Measurements from ENCODE around the gene BANF1. TPM values are rescaled to one million over a fixed set of nuclear protein-coding genes. Genes with fewer than 3 reads are reported as not detected.
"Not testable (repeated sequence)": the region's sequence is repeated elsewhere in the genome, so short reads cannot be mapped to it uniquely, and the experiment has no call there.

BANF1 gene
- total and polyA plus RNA-seq, 4 experiments from 2014 or later: 90.8 to 163 (median 126) TPM

GRCh38 chr11:66004186-66004585 lies 1.9 kb downstream of the BANF1 start:
- ChIA-PET POLR2A (ENCODE audit: partially characterized antibody) (interaction anchor here (1.2 kb wide), 1 partner anchor 86 kb away, joined by 3 read pairs; the partner anchor contains the start of gene C11orf68), CTCF (ENCODE audit: partially characterized antibody) (interaction anchor here (2.4 kb wide), 1 partner anchor 144 kb away, joined by 11 read pairs; the partner anchor contains the start of gene MUS81)
- H3K27ac Mint-ChIP-seq: peak overlapping the region in 2 of 7 donors; percentile 46 to 68

GRCh38 chr11:66006134-66006890 lies 4.0 kb downstream of the BANF1 start:
- peaks cover under 1% of the 10 kb centered on the region for H3K27me3 ChIP-seq (ENCODE audit: insufficient read depth, low read length)
- DNase-seq: no peak
- no peak overlapping the region for H3K27ac ChIP-seq (ENCODE audit: low read depth, low read length)
- H3K4me1 ChIP-seq (ENCODE audit: insufficient read depth, low read length): peaks cover 11% of the 10 kb centered on the region
- no peaks in the 10 kb centered on the region for H3K9me3 ChIP-seq (ENCODE audit: control insufficient read depth in 1 of 2, low read length in 2 of 2)
- peaks cover 0 to 25% of the 10 kb centered on the region in 2 donors for H3K36me3 Mint-ChIP-seq
- peak overlapping the region in 2 of 8 donors; percentile 35 to 58 for H3K4me3 Mint-ChIP-seq
- peaks cover 6 to 32% (median 18%) of the 10 kb centered on the region in 4 donors for H3K4me1 Mint-ChIP-seq
- H3K27ac Mint-ChIP-seq: peak overlapping the region in 1 of 7 donors; percentile 46
- POLR2A ChIA-PET (ENCODE audit: partially characterized antibody): no interaction called here
- peaks cover 4 to 5% of the 10 kb centered on the region in 2 donors for H3K27me3 Mint-ChIP-seq
- intact Hi-C loops (cut with micrococcal nuclease): no loop called here
- CTCF ChIA-PET (ENCODE audit: partially characterized antibody): no interaction called here
- H3K36me3 ChIP-seq (ENCODE audit: insufficient read depth, low read length): peaks cover 10% of the 10 kb centered on the region
- no peak overlapping the region for H3K4me3 ChIP-seq (ENCODE audit: low read length in 2 of 2)
- H3K9me3 Mint-ChIP-seq: no peaks in the 10 kb centered on the region

More at GRCh38 chr11:66004186-66004585, 1.9 kb downstream of the BANF1 start:
- Histone ChIP-seq H3K4me1 (ENCODE audit: insufficient read depth, low read length) (peaks cover 26% of the 10 kb centered on the region), H3K27me3 (ENCODE audit: insufficient read depth, low read length) (no peaks in the 10 kb centered on the region), H3K27ac (ENCODE audit: low read depth, low read length) (no peak overlapping the region), H3K4me3 (ENCODE audit: low read length in 2 of 2) (no peak overlapping the region), H3K36me3 (ENCODE audit: insufficient read depth, low read length) (peaks cover 23% of the 10 kb centered on the region), H3K9me3 (ENCODE audit: control insufficient read depth in 1 of 2, low read length in 2 of 2) (no peaks in the 10 kb centered on the region)
- no peak for DNase-seq
- H3K27me3 Mint-ChIP-seq: no peaks in the 10 kb centered on the region
- peaks cover 10 to 41% (median 28%) of the 10 kb centered on the region in 4 donors for H3K4me1 Mint-ChIP-seq
- H3K9me3 Mint-ChIP-seq: no peaks in the 10 kb centered on the region
- peak overlapping the region in 7 of 8 donors; percentile 20 to 49 (median 35) for H3K4me3 Mint-ChIP-seq
- intact Hi-C loops (cut with micrococcal nuclease): no loop called here
- peaks cover 2 to 40% of the 10 kb centered on the region in 2 donors for H3K36me3 Mint-ChIP-seq

- Histone ChIP-seq H3K27me3 (ENCODE audit: insufficient read depth, low read length) (peaks cover 5% of the 10 kb centered on the region), H3K27ac (ENCODE audit: low read depth, low read length) (no peak overlapping the region), H3K4me1 (ENCODE audit: insufficient read depth, low read length) (peaks cover 9% of the 10 kb centered on the region), H3K36me3 (ENCODE audit: insufficient read depth, low read length) (peaks cover 10% of the 10 kb centered on the region), H3K9me3 (ENCODE audit: control insufficient read depth in 1 of 2, low read length in 2 of 2) (no peaks in the 10 kb centered on the region), H3K4me3 (ENCODE audit: low read length in 2 of 2) (no peak overlapping the region)
- H3K4me3 Mint-ChIP-seq: peak overlapping the region in 1 of 8 donors; percentile 20
- intact Hi-C loops (cut with micrococcal nuclease): no loop called here
- peaks cover 0 to 20% of the 10 kb centered on the region in 2 donors for H3K36me3 Mint-ChIP-seq
- H3K9me3 Mint-ChIP-seq: no peaks in the 10 kb centered on the region
- no peak overlapping the region for H3K27ac Mint-ChIP-seq
- peaks cover 4 to 5% of the 10 kb centered on the region in 2 donors for H3K27me3 Mint-ChIP-seq
- H3K4me1 Mint-ChIP-seq: peaks cover 4 to 27% (median 15%) of the 10 kb centered on the region in 4 donors
- no peak for DNase-seq
- ChIA-PET POLR2A (ENCODE audit: partially characterized antibody) (no interaction called here), CTCF (ENCODE audit: partially characterized antibody) (no interaction called here)
Measured at GRCh38 chr11:66006891-66007176, 4.5 kb downstream of the BANF1 start.

- Histone ChIP-seq H3K9me3 (ENCODE audit: control insufficient read depth in 1 of 2, low read length in 2 of 2) (no peaks in the 10 kb centered on the region), H3K4me3 (ENCODE audit: low read length in 2 of 2) (no peak overlapping the region), H3K4me1 (ENCODE audit: insufficient read depth, low read length) (peaks cover 9% of the 10 kb centered on the region), H3K27me3 (ENCODE audit: insufficient read depth, low read length) (peaks cover 5% of the 10 kb centered on the region), H3K36me3 (ENCODE audit: insufficient read depth, low read length) (peaks cover 10% of the 10 kb centered on the region), H3K27ac (ENCODE audit: low read depth, low read length) (no peak overlapping the region)
- peaks cover 0 to 16% of the 10 kb centered on the region in 2 donors for H3K36me3 Mint-ChIP-seq
- no peaks in the 10 kb centered on the region for H3K9me3 Mint-ChIP-seq
- peaks cover 4 to 5% of the 10 kb centered on the region in 2 donors for H3K27me3 Mint-ChIP-seq
- peaks cover 4 to 23% (median 13%) of the 10 kb centered on the region in 4 donors for H3K4me1 Mint-ChIP-seq
- POLR2A ChIA-PET (ENCODE audit: partially characterized antibody): no interaction called here
- intact Hi-C loops (cut with micrococcal nuclease): no loop called here
- no peak overlapping the region for H3K27ac Mint-ChIP-seq
- no peak for DNase-seq
- no peak overlapping the region for H3K4me3 Mint-ChIP-seq
- CTCF ChIA-PET (ENCODE audit: partially characterized antibody): interaction anchor here (2.7 kb wide), 1 partner anchor 38 kb away, joined by 10 read pairs; no protein-coding TSS in a partner anchor
Measured at GRCh38 chr11:66007201-66007634, 4.9 kb downstream of the BANF1 start.

GRCh38 chr11:66008095-66008467 lies 5.8 kb downstream of the BANF1 start:
- Mint-ChIP-seq H3K27me3 (peaks cover 5 to 7% of the 10 kb centered on the region in 2 donors), H3K36me3 (peaks cover 0 to 9% of the 10 kb centered on the region in 2 donors), H3K4me3 (no peak overlapping the region), H3K9me3 (no peaks in the 10 kb centered on the region), H3K27ac (no peak overlapping the region), H3K4me1 (peaks cover 1 to 14% (median 9%) of the 10 kb centered on the region in 4 donors)
- H3K4me1 ChIP-seq (ENCODE audit: insufficient read depth, low read length): peaks cover 5% of the 10 kb centered on the region
- H3K36me3 ChIP-seq (ENCODE audit: insufficient read depth, low read length): peaks cover 10% of the 10 kb centered on the region
- H3K27ac ChIP-seq (ENCODE audit: low read depth, low read length): no peak overlapping the region
- CTCF ChIA-PET (ENCODE audit: partially characterized antibody): interaction anchor here (1.0 to 2.7 kb wide), 3 partner anchors 37 to 124 kb away, joined by 3 to 10 read pairs (median 4); no protein-coding TSS in a partner anchor
- POLR2A ChIA-PET (ENCODE audit: partially characterized antibody): no interaction called here
- no peak overlapping the region for H3K4me3 ChIP-seq (ENCODE audit: low read length in 2 of 2)
- no peaks in the 10 kb centered on the region for H3K9me3 ChIP-seq (ENCODE audit: control insufficient read depth in 1 of 2, low read length in 2 of 2)
- DNase-seq: no peak
- intact Hi-C loops (cut with micrococcal nuclease): no loop called here
- H3K27me3 ChIP-seq (ENCODE audit: insufficient read depth, low read length): peaks cover 10% of the 10 kb centered on the region

- peaks cover 10% of the 10 kb centered on the region for H3K36me3 ChIP-seq (ENCODE audit: insufficient read depth, low read length)
- no peak overlapping the region for H3K4me3 ChIP-seq (ENCODE audit: low read length in 2 of 2)
- no peak overlapping the region for H3K27ac ChIP-seq (ENCODE audit: low read depth, low read length)
- intact Hi-C loops (cut with micrococcal nuclease): no loop called here
- Mint-ChIP-seq H3K27ac (no peak overlapping the region), H3K4me1 (peaks cover 1 to 10% (median 5%) of the 10 kb centered on the region in 4 donors), H3K9me3 (no peaks in the 10 kb centered on the region), H3K36me3 (peaks cover 0 to 6% of the 10 kb centered on the region in 2 donors), H3K4me3 (no peak overlapping the region), H3K27me3 (peaks cover 7 to 10% of the 10 kb centered on the region in 2 donors)
- H3K27me3 ChIP-seq (ENCODE audit: insufficient read depth, low read length): peaks cover 13% of the 10 kb centered on the region
- CTCF ChIA-PET (ENCODE audit: partially characterized antibody): interaction anchor here (1.0 to 2.7 kb wide), 3 partner anchors 36 to 124 kb away, joined by 3 to 10 read pairs (median 4); no protein-coding TSS in a partner anchor
- no peak for DNase-seq
- no peaks in the 10 kb centered on the region for H3K9me3 ChIP-seq (ENCODE audit: control insufficient read depth in 1 of 2, low read length in 2 of 2)
- H3K4me1 ChIP-seq (ENCODE audit: insufficient read depth, low read length): peaks cover under 1% of the 10 kb centered on the region
- POLR2A ChIA-PET (ENCODE audit: partially characterized antibody): no interaction called here
Measured at GRCh38 chr11:66008468-66009101, 6.3 kb downstream of the BANF1 start.

- intact Hi-C loops (cut with micrococcal nuclease); H3K9me3 Mint-ChIP-seq; DNase-seq; H3K4me1 ChIP-seq (ENCODE audit: insufficient read depth, low read length); H3K36me3 ChIP-seq (ENCODE audit: insufficient read depth, low read length); H3K36me3 Mint-ChIP-seq; POLR2A ChIA-PET (ENCODE audit: partially characterized antibody); H3K4me3 ChIP-seq (ENCODE audit: low read length in 2 of 2); H3K9me3 ChIP-seq (ENCODE audit: control insufficient read depth in 1 of 2, low read length in 2 of 2); H3K27ac ChIP-seq (ENCODE audit: low read depth, low read length); H3K27ac Mint-ChIP-seq; H3K4me1 Mint-ChIP-seq; H3K4me3 Mint-ChIP-seq: not testable (repeated sequence)
- peaks cover 13% of the 10 kb centered on the region for H3K27me3 ChIP-seq (ENCODE audit: insufficient read depth, low read length)
- peaks cover 9 to 14% of the 10 kb centered on the region in 2 donors for H3K27me3 Mint-ChIP-seq
- CTCF ChIA-PET (ENCODE audit: partially characterized antibody): interaction anchor here (2.7 kb wide), 1 partner anchor 35 kb away, joined by 10 read pairs; no protein-coding TSS in a partner anchor
Measured at GRCh38 chr11:66010036-66010435, 7.7 kb downstream of the BANF1 start.
